ENCODE data around the gene SELENBP1. TPM values are rescaled to one million over a fixed set of nuclear protein-coding genes. Genes with fewer than 3 reads are reported as not detected.

The SELENBP1 gene
- total and polyA plus RNA-seq, 9 of the 15 experiments (the other 6 are each of a cell fraction or from before 2014, with no cell fraction given): 25.8 to 81.2 (median 47.1) TPM

DNA sequence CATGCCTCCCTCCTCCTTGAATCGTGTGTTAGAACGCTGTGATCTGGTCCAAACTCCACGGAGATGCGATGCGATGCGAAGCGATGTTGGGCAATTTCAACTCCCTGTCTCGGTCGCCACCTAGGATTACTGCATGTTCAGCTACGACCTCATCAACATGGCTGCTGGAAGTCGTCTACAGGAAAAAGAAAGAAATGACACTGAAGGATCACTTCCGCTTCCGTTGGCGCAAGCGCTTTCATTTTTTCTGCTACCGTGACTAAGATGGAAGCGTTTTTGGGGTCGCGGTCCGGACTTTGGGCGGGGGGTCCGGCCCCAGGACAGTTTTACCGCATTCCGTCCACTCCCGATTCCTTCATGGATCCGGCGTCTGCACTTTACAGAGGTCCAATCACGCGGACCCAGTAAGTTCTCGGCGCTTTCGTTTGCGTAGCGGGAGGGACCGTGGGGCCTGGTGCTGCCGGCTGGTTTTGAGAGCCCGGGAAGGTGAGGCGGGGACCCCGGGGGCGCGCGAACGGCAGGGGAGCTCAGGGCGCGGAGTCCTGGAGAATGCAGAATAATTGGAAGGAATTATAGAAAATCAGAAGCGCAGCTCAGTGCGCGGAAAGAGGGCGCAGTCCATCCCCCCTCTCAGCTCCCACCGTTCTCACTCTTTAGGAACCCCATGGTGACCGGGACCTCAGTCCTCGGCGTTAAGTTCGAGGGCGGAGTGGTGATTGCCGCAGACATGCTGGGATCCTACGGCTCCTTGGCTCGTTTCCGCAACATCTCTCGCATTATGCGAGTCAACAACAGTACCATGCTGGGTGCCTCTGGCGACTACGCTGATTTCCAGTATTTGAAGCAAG is 27.0 kb upstream of the SELENBP1 start, which contains the start of gene PSMB4 (continued):
- peak; percentile 96 for TF ChIP-seq GABPB1 (CRISPR knock-in tag; IDR thresholded peaks at IDR 0.05)
- TF ChIP-seq, protein P1, sequence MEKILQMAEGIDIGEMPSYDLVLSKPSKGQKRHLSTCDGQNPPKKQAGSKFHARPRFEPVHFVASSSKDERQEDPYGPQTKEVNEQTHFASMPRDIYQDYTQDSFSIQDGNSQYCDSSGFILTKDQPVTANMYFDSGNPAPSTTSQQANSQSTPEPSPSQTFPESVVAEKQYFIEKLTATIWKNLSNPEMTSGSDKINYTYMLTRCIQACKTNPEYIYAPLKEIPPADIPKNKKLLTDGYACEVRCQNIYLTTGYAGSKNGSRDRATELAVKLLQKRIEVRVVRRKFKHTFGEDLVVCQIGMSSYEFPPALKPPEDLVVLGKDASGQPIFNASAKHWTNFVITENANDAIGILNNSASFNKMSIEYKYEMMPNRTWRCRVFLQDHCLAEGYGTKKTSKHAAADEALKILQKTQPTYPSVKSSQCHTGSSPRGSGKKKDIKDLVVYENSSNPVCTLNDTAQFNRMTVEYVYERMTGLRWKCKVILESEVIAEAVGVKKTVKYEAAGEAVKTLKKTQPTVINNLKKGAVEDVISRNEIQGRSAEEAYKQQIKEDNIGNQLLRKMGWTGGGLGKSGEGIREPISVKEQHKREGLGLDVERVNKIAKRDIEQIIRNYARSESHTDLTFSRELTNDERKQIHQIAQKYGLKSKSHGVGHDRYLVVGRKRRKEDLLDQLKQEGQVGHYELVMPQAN (IDR thresholded peaks at IDR 0.05; ENCODE audit: borderline replicate concordance): peak; percentile 37; the same call in 1 of the 2 replicates
- TF ChIP-seq ETV5 (CRISPR knock-in tag; IDR thresholded peaks at IDR 0.05; ENCODE audit: low read depth): peak; percentile 80
- TF ChIP-seq ILF3 (IDR thresholded peaks at IDR 0.05; ENCODE audit: borderline replicate concordance): no peak
- TF ChIP-seq, protein P2, sequence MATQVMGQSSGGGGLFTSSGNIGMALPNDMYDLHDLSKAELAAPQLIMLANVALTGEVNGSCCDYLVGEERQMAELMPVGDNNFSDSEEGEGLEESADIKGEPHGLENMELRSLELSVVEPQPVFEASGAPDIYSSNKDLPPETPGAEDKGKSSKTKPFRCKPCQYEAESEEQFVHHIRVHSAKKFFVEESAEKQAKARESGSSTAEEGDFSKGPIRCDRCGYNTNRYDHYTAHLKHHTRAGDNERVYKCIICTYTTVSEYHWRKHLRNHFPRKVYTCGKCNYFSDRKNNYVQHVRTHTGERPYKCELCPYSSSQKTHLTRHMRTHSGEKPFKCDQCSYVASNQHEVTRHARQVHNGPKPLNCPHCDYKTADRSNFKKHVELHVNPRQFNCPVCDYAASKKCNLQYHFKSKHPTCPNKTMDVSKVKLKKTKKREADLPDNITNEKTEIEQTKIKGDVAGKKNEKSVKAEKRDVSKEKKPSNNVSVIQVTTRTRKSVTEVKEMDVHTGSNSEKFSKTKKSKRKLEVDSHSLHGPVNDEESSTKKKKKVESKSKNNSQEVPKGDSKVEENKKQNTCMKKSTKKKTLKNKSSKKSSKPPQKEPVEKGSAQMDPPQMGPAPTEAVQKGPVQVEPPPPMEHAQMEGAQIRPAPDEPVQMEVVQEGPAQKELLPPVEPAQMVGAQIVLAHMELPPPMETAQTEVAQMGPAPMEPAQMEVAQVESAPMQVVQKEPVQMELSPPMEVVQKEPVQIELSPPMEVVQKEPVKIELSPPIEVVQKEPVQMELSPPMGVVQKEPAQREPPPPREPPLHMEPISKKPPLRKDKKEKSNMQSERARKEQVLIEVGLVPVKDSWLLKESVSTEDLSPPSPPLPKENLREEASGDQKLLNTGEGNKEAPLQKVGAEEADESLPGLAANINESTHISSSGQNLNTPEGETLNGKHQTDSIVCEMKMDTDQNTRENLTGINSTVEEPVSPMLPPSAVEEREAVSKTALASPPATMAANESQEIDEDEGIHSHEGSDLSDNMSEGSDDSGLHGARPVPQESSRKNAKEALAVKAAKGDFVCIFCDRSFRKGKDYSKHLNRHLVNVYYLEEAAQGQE (IDR thresholded peaks at IDR 0.05; ENCODE audit: borderline replicate concordance): peak; percentile 34; the same call in 1 of the 2 replicates
- TF ChIP-seq, protein P2 (CRISPR knock-in tag; IDR thresholded peaks at IDR 0.05; ENCODE audit: low read depth): no peak
- peak; percentile 50; the same call in 1 of the 2 replicates for TF ChIP-seq SOX6 (IDR thresholded peaks at IDR 0.05)
- no peak for TF ChIP-seq PTBP1 (IDR thresholded peaks at IDR 0.05; ENCODE audit: low read depth, low read length)
- peak; percentile 60 for TF ChIP-seq CXXC5 (CRISPR knock-in tag; IDR thresholded peaks at IDR 0.05)
- TF ChIP-seq FOXK2 (conservative IDR thresholded peaks at IDR 0.05 in 1 of 2, IDR thresholded peaks at IDR 0.05 in 1 of 2; ENCODE audit: low read depth in 2 of 2): peak in 1 of 2 experiments; percentile 83; a peak in 3 of 4 replicates
- TF ChIP-seq NCOA2 (IDR thresholded peaks at IDR 0.05; ENCODE audit: partially characterized antibody in 2 of 2): no peak
- TF ChIP-seq ZKSCAN1 (IDR thresholded peaks at IDR 0.05; ENCODE audit: low read depth, low read length): peak; percentile 65; the same call in 1 of the 2 replicates
- TF ChIP-seq CREM (IDR thresholded peaks at IDR 0.05; ENCODE audit: low read depth): peak; percentile 95
- TF ChIP-seq ZFX (CRISPR knock-in tag; IDR thresholded peaks at IDR 0.05): peak; percentile 95
- TF ChIP-seq ZNF431 (CRISPR knock-in tag; IDR thresholded peaks at IDR 0.05): peak; percentile 53
